HCT116 (cell line): ENCODE measurements around the gene ANKRD60. TPM values are rescaled to one million over a fixed set of nuclear protein-coding genes. Genes with fewer than 3 reads are reported as not detected.

Source experiments
- ATAC-seq: fragments of 200-7000 bp; cut with Tn5 transposase; 2 replicates; pipeline ENCODE4 v1.9.1; 2020; ENCODE audit warnings: mild to moderate bottlenecking, moderate library complexity
- BruUV-seq: library from RNA; stranded (reverse); fragments of 400-500 nt; replicated peaks from 2 replicates; lab custom pipeline; 2021; lab: Mats Ljungman, UMichigan
- CTCF ChIA-PET: fragments of 300-600 bp; sonication (Branson Sonifier 250); formaldehyde crosslinking; loops from one replicate; lab custom pipeline; 2021; ENCODE audit warnings: antibody characterized with exemption; lab: Charles Lee
- POLR2A ChIA-PET: fragments of 300-600, 350-600 bp; sonication (Branson Sonifier 250); formaldehyde crosslinking; loops from one replicate; lab custom pipeline; 2021; ENCODE audit warnings: antibody characterized with exemption; lab: Charles Lee
- RAD21 ChIA-PET, 2 experiments: fragments of 300-600 bp; sonication (Branson Sonifier 250); formaldehyde crosslinking; loops; one replicate each; lab custom pipeline; 2023; ENCODE audit warnings: low total read pairs in 2 of 2; ENCODE audit not compliant: uncharacterized antibody in 2 of 2, unreplicated experiment in 2 of 2, low non-redundant PET in 1 of 2; lab: Charles Lee
- DNase-seq: peaks from one replicate; pipeline ENCODE4 v3.0.0-alpha.2; 2010; ENCODE audit warnings: low read depth, low spot score
- H2AFZ ChIP-seq: fragments of 200-600 bp; shearing (Covaris generic), sonication (generic); 2 replicates; pipeline ENCODE4 v1.6.1; 2017; ENCODE audit warnings: low read depth, mixed run types, mixed read lengths, antibody characterized with exemption, low read length; ENCODE audit not compliant: poor library complexity, severe bottlenecking
- H3K27ac ChIP-seq: 2 replicates; pipeline ENCODE4 v1.5.1; 2012; ENCODE audit warnings: low read depth, low read length
- H3K27me3 ChIP-seq: fragments of 200-600 bp; sonication (generic); 2 replicates; pipeline ENCODE4 v1.6.1; 2016; ENCODE audit warnings: mixed run types, low read length, mixed read lengths; ENCODE audit not compliant: insufficient read depth
- H3K36me3 ChIP-seq, 2 experiments: fragments of 200-500 bp in 1 of 2; fragments of 200-600 bp in 1 of 2; sonication (Bioruptor generic) in 1 of 2; sonication (generic) in 1 of 2; 2 replicates each; pipeline versions ENCODE4 v1.5.1 to v1.6.1; 2014 to 2016; ENCODE audit warnings: low read length in 2 of 2, inconsistent platforms in 1 of 2, mixed read lengths in 1 of 2, mixed run types in 1 of 2; ENCODE audit not compliant: insufficient read depth in 2 of 2, control insufficient read depth in 1 of 2
- H3K4me1 ChIP-seq, 2 experiments: fragments of 200-600 bp in 1 of 2; sonication (generic) in 1 of 2; 2 replicates each; pipeline versions ENCODE4 v1.5.1 to v1.6.1; 2012 to 2017; ENCODE audit warnings: low read length in 2 of 2, inconsistent platforms in 1 of 2, mild to moderate bottlenecking in 1 of 2, mixed read lengths in 1 of 2, mixed run types in 1 of 2, moderate library complexity in 1 of 2; ENCODE audit not compliant: insufficient read depth in 2 of 2, control insufficient read depth in 1 of 2
- H3K4me2 ChIP-seq: fragments of 200-600 bp; sonication (generic); 2 replicates; pipeline ENCODE4 v1.6.1; 2017; ENCODE audit warnings: mixed run types, low read length, mixed read lengths
- H3K4me3 ChIP-seq, 2 experiments: fragments of 200-600 bp in 1 of 2; sonication (generic) in 1 of 2; replicated peaks in 1 of 2; 2 replicates each; pipeline ENCODE4 v1.5.1; 2011 to 2016; ENCODE audit warnings: low read length in 2 of 2, control low read depth in 1 of 2, low read depth in 1 of 2, mild to moderate bottlenecking in 1 of 2, mixed read lengths in 1 of 2, mixed run types in 1 of 2
- H3K79me2 ChIP-seq: fragments of 200-600 bp; sonication (generic); 2 replicates; pipeline ENCODE4 v1.6.1; 2017; ENCODE audit warnings: mild to moderate bottlenecking, mixed run types, low read length, moderate library complexity, mixed read lengths; ENCODE audit not compliant: insufficient read depth
- H3K9ac ChIP-seq: fragments of 200-600 bp; sonication (generic); 2 replicates; pipeline ENCODE4 v1.6.1; 2016; ENCODE audit warnings: low read length, mixed read lengths
- H3K9me2 ChIP-seq: fragments of 200-600 bp; sonication (generic), shearing (Covaris generic); 2 replicates; pipeline ENCODE4 v1.6.1; 2017; ENCODE audit warnings: mixed run types, mild to moderate bottlenecking, moderate library complexity; ENCODE audit not compliant: insufficient read depth
- H3K9me3 ChIP-seq, 2 experiments: fragments of 200-500 bp in 1 of 2; fragments of 200-600 bp in 1 of 2; sonication (Bioruptor generic) in 1 of 2; sonication (generic) in 1 of 2; 2 replicates each; pipeline ENCODE4 v1.6.1; 2014 to 2017; ENCODE audit warnings: low read length in 2 of 2, mixed read lengths in 2 of 2, inconsistent platforms in 1 of 2, low read depth in 1 of 2, mild to moderate bottlenecking in 1 of 2, mixed run types in 1 of 2, moderate library complexity in 1 of 2; ENCODE audit not compliant: control insufficient read depth in 1 of 2, insufficient read depth in 1 of 2
- H4K20me1 ChIP-seq: fragments of 200-600 bp; sonication (generic), shearing (Covaris generic); 2 replicates; pipeline ENCODE4 v1.6.1; 2017; ENCODE audit warnings: mixed run types, mild to moderate bottlenecking, moderate library complexity; ENCODE audit not compliant: insufficient read depth
- ATF3 ChIP-seq: IDR thresholded peaks from 2 replicates; pipeline ENCODE4 v1.6.1; 2012
- EZH2 ChIP-seq: fragments of 200-600 bp; sonication (generic); IDR thresholded peaks from 2 replicates; pipeline ENCODE4 v1.6.1; 2017; ENCODE audit warnings: antibody characterized with exemption, mixed run types
- EZH2phosphoT487 ChIP-seq: fragments of 200-600 bp; IDR thresholded peaks from 2 replicates; pipeline ENCODE4 v1.6.1; 2018; ENCODE audit warnings: antibody characterized with exemption, borderline replicate concordance
- MAX ChIP-seq: IDR thresholded peaks from 2 replicates; pipeline ENCODE4 v1.6.1; 2012
- SRF ChIP-seq: IDR thresholded peaks from 2 replicates; pipeline ENCODE4 v1.6.1; 2012; ENCODE audit warnings: low read depth
- YY1 ChIP-seq: IDR thresholded peaks from 2 replicates; pipeline ENCODE4 v1.6.1; 2011; ENCODE audit warnings: low read length, low read depth, moderate library complexity, mild to moderate bottlenecking; ENCODE audit not compliant: insufficient replicate concordance; ENCODE audit errors: extremely low read depth
- ZBTB33 ChIP-seq: IDR thresholded peaks from 2 replicates; pipeline ENCODE4 v1.6.1; 2011; ENCODE audit warnings: mild to moderate bottlenecking, low read length, moderate library complexity; ENCODE audit not compliant: insufficient replicate concordance; ENCODE audit errors: extremely low read depth
- ZFX ChIP-seq: fragments of 450-650 bp; IDR thresholded peaks from 2 replicates; pipeline ENCODE4 v1.6.1; 2017
- intact Hi-C: fragments of 100-400 bp; cut with micrococcal nuclease; formaldehyde crosslinking; loops from 2 replicates; pipeline ENCODE4 v1.10.0; 2022
- total RNA-seq: library from RNA; stranded (reverse); gene quantifications from one replicate; pipeline ENCODE4 v1.2.1, GENCODE V29; 2021; ENCODE audit not compliant: unreplicated experiment

ANKRD60 gene
- total RNA-seq, 1 experiment from 2014 or later: not detected

DNA sequence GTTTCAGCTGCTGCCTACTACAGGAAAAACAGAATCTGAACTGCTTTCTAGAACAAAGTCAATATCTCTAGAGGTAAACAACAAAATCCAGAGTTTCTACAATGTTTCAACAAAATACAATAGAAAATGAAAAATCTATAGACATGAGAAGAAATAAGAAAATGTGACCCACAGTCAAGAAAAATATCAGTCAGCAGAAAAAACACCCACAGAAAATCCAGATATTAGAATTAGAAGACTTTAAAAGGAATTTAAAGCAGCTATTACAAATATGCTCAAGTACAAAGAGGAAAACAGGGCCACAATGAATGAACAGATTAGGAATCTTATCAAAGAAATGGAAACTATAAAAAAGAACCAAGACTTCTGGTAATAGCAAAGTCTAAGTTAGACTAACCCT, 26.4 kb upstream of the ANKRD60 start:
- H3K4me1 ChIP-seq: peaks cover 14 to 16% of the 10 kb centered on the region in 2 experiments
- no peak overlapping the region for H2AFZ ChIP-seq
- no peak overlapping the region for H3K4me2 ChIP-seq
- no peaks in the 10 kb centered on the region for H3K27me3 ChIP-seq
- ATAC-seq (no peak), DNase-seq (no peak)
- no peaks in the 10 kb centered on the region for H3K9me2 ChIP-seq
- H3K4me3 ChIP-seq: no peak overlapping the region
- no peak overlapping the region for H3K27ac ChIP-seq
- H4K20me1 ChIP-seq: no peaks in the 10 kb centered on the region
- BruUV-seq: no TSS peak
- ChIA-PET RAD21 (no interaction called here), CTCF (no interaction called here), POLR2A (no interaction called here)
- H3K36me3 ChIP-seq: no peaks in the 10 kb centered on the region
- intact Hi-C loops: no loop called here
- no peak for TF ChIP-seq ATF3
- no peak for TF ChIP-seq EZH2phosphoT487
- TF ChIP-seq SRF: no peak
- no peak for TF ChIP-seq ZFX
- no peak for TF ChIP-seq MAX
- no peak for TF ChIP-seq EZH2
- TF ChIP-seq YY1: no peak
- no peak for TF ChIP-seq ZBTB33
- no peaks in the 10 kb centered on the region for H3K79me2 ChIP-seq
- no peak overlapping the region for H3K9ac ChIP-seq
- no peaks in the 10 kb centered on the region for H3K9me3 ChIP-seq
